Uterus (tissue), 2 donors: ENCODE measurements around the gene KNOP1.

Experiments used
- POLR2A ChIP-seq, 2 donors: fragments of 450-650 bp; IDR thresholded peaks; one replicate each; pipeline ENCODE4 v1.6.1; 2016; ENCODE audit warnings: antibody characterized with exemption in 2 of 2, mild to moderate bottlenecking in 1 of 2, moderate library complexity in 1 of 2
- TF ChIP-seq, protein P1 (sequence below), 4 experiments: fragments of 200-600 bp in 2 of 4; fragments of 450-650 bp in 2 of 4; sonication (generic) in 2 of 4; IDR thresholded peaks; one replicate each; pipeline ENCODE4 v1.5.1; 2016 to 2019; ENCODE audit warnings: antibody characterized with exemption in 4 of 4, mild to moderate bottlenecking in 2 of 4, moderate library complexity in 1 of 4

DNA sequence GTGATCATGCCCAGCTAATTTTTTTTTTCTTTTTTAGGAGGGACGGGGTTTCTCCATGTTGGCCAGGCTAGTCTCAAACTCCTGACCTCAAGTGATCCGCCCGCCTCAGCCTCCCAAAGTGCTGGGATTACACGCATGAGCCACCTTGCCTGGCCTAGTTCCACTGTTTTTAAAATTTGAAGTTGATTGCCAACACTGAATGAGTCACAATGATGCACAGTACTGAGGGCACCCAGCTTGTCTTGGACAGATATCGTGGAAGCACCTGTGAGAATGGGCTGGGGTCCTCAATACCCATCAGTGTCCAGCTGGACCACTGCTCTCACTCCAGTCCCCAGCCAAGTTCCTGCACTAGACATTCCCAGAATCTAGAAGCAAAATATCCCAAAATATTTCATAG is 2.5 kb downstream of the KNOP1 start:
- TF ChIP-seq, protein P1, sequence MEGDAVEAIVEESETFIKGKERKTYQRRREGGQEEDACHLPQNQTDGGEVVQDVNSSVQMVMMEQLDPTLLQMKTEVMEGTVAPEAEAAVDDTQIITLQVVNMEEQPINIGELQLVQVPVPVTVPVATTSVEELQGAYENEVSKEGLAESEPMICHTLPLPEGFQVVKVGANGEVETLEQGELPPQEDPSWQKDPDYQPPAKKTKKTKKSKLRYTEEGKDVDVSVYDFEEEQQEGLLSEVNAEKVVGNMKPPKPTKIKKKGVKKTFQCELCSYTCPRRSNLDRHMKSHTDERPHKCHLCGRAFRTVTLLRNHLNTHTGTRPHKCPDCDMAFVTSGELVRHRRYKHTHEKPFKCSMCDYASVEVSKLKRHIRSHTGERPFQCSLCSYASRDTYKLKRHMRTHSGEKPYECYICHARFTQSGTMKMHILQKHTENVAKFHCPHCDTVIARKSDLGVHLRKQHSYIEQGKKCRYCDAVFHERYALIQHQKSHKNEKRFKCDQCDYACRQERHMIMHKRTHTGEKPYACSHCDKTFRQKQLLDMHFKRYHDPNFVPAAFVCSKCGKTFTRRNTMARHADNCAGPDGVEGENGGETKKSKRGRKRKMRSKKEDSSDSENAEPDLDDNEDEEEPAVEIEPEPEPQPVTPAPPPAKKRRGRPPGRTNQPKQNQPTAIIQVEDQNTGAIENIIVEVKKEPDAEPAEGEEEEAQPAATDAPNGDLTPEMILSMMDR (IDR thresholded peaks at IDR 0.05): no peak
- TF ChIP-seq POLR2A (IDR thresholded peaks at IDR 0.05): no peak
